Mesenchymal stem cell (in vitro differentiated cells and primary cell): ENCODE measurements around the gene MAPK4.
"Not testable (repeated sequence)": the region's sequence is repeated elsewhere in the genome, so short reads cannot be mapped to it uniquely, and the experiment has no call there.

ENCODE experiments used
- DNase-seq: peaks from one replicate; pipeline ENCODE4 v3.0.0-alpha.2; 2013
- H2AFZ ChIP-seq: one replicate; pipeline ENCODE4 v1.6.1; 2013; ENCODE audit warnings: low read depth, mild to moderate bottlenecking, control low read depth, inconsistent platforms, low read length, moderate library complexity
- H2AK5ac ChIP-seq: 2 replicates; pipeline ENCODE4 v1.6.1; 2013; ENCODE audit warnings: low read length, moderate library complexity, mild to moderate bottlenecking, inconsistent platforms; ENCODE audit not compliant: severe bottlenecking
- H2BK120ac ChIP-seq: one replicate; pipeline ENCODE4 v1.6.1; 2013; ENCODE audit warnings: low read depth, mild to moderate bottlenecking, inconsistent platforms, low read length, moderate library complexity
- H2BK12ac ChIP-seq, 2 experiments: one replicate each; pipeline ENCODE4 v1.6.1; 2013; ENCODE audit warnings: inconsistent platforms in 2 of 2, low read length in 2 of 2, mild to moderate bottlenecking in 2 of 2, moderate library complexity in 2 of 2, control low read depth in 1 of 2
- H2BK15ac ChIP-seq: one replicate; pipeline ENCODE4 v1.6.1; 2013; ENCODE audit warnings: mild to moderate bottlenecking, low read depth, inconsistent platforms; ENCODE audit not compliant: poor library complexity, severe bottlenecking
- H2BK5ac ChIP-seq: 2 replicates; pipeline ENCODE4 v1.6.1; 2013; ENCODE audit warnings: low read depth, mild to moderate bottlenecking, low read length, control low read depth, inconsistent platforms; ENCODE audit not compliant: poor library complexity, severe bottlenecking
- H3K14ac ChIP-seq, 2 experiments: one replicate each; pipeline ENCODE4 v1.6.1; 2013; ENCODE audit warnings: inconsistent platforms in 2 of 2, low read length in 2 of 2, control low read depth in 1 of 2, mild to moderate bottlenecking in 1 of 2, moderate library complexity in 1 of 2
- H3K18ac ChIP-seq, 2 experiments: one replicate each; pipeline ENCODE4 v1.6.1; 2013; ENCODE audit warnings: inconsistent platforms in 2 of 2, low read length in 2 of 2, control low read depth in 1 of 2, low read depth in 1 of 2, mild to moderate bottlenecking in 1 of 2
- H3K23ac ChIP-seq, 2 experiments: one replicate each; pipeline ENCODE4 v1.6.1; 2013; ENCODE audit warnings: inconsistent platforms in 2 of 2, low read length in 2 of 2, mild to moderate bottlenecking in 2 of 2, moderate library complexity in 2 of 2, control low read depth in 1 of 2
- H3K27ac ChIP-seq: 2 replicates; pipeline ENCODE4 v1.5.1; 2013; ENCODE audit warnings: mild to moderate bottlenecking, moderate library complexity, low read length, control low read depth, inconsistent platforms; ENCODE audit not compliant: poor library complexity, severe bottlenecking
- H3K27me3 ChIP-seq, 2 experiments: 2 replicates each; pipeline versions ENCODE4 v1.6.1 to v1.7.0; 2013; ENCODE audit warnings: low read length in 2 of 2, mild to moderate bottlenecking in 2 of 2, moderate library complexity in 2 of 2, control low read depth in 1 of 2, inconsistent platforms in 1 of 2; ENCODE audit not compliant: control insufficient read depth in 1 of 2, insufficient read depth in 1 of 2
- H3K36me3 ChIP-seq, 2 experiments: 2 replicates each; pipeline versions ENCODE4 v1.6.1 to v1.7.0; 2013; ENCODE audit warnings: low read length in 2 of 2, control low read depth in 1 of 2, inconsistent platforms in 1 of 2, low read depth in 1 of 2, mild to moderate bottlenecking in 1 of 2; ENCODE audit not compliant: insufficient read depth in 2 of 2, control insufficient read depth in 1 of 2
- H3K4ac ChIP-seq, 2 experiments: one replicate each; pipeline ENCODE4 v1.6.1; 2013; ENCODE audit warnings: inconsistent platforms in 2 of 2, low read length in 2 of 2, mild to moderate bottlenecking in 2 of 2, moderate library complexity in 2 of 2, control low read depth in 1 of 2, low read depth in 1 of 2
- H3K4me1 ChIP-seq: 2 replicates; pipeline ENCODE4 v1.6.1; 2013; ENCODE audit warnings: low read depth, low read length, control low read depth; ENCODE audit not compliant: control insufficient read depth, insufficient read depth
- H3K4me2 ChIP-seq: 2 replicates; pipeline ENCODE4 v1.6.1; 2013; ENCODE audit warnings: low read length, mild to moderate bottlenecking, inconsistent platforms; ENCODE audit not compliant: poor library complexity, severe bottlenecking
- H3K4me3 ChIP-seq, 2 experiments: 2 replicates each; pipeline versions ENCODE4 v1.5.1 to v1.7.0; 2013; ENCODE audit warnings: low read length in 2 of 2, mild to moderate bottlenecking in 2 of 2, control low read depth in 1 of 2, low read depth in 1 of 2; ENCODE audit not compliant: insufficient read depth in 1 of 2
- H3K79me1 ChIP-seq: replicated peaks from 2 replicates; pipeline ENCODE4 v1.6.1; 2013; ENCODE audit warnings: mild to moderate bottlenecking, control low read depth, low read length, inconsistent platforms; ENCODE audit not compliant: poor library complexity, severe bottlenecking
- H3K9ac ChIP-seq: 2 replicates; pipeline ENCODE4 v1.7.0; 2013; ENCODE audit warnings: mild to moderate bottlenecking, low read length, moderate library complexity
- H3K9me3 ChIP-seq: 2 replicates; pipeline ENCODE4 v1.7.0; 2013; ENCODE audit warnings: mild to moderate bottlenecking, low read length; ENCODE audit not compliant: control insufficient read depth
- H4K8ac ChIP-seq: one replicate; pipeline ENCODE4 v1.6.1; 2013; ENCODE audit warnings: inconsistent platforms, mild to moderate bottlenecking, low read length, moderate library complexity
- H4K91ac ChIP-seq: one replicate; pipeline ENCODE4 v1.6.1; 2013; ENCODE audit warnings: mild to moderate bottlenecking, low read length, inconsistent platforms
- WGBS: methylation state at CpG from one replicate; pipeline ENCODE4 v1.1.7; 2013; ENCODE audit warnings: mixed read lengths; 5-methylcytosine and 5-hydroxymethylcytosine counted together

The MAPK4 gene

GRCh38 chr18:50545936-50546335 lies 14.0 kb upstream of the MAPK4 start:
- H4K8ac ChIP-seq, result no peak overlapping the region
- H3K18ac ChIP-seq, result no peak overlapping the region
- no peak overlapping the region for H2AK5ac ChIP-seq
- H3K27ac ChIP-seq, result no peak overlapping the region
- H2BK120ac ChIP-seq, result no peak overlapping the region
- no peak overlapping the region for H2AFZ ChIP-seq
- H3K79me1 ChIP-seq, result no peaks in the 10 kb centered on the region
- no peak overlapping the region for H4K91ac ChIP-seq
- H3K4me2 ChIP-seq, result no peak overlapping the region
- H3K9me3 ChIP-seq, result no peaks in the 10 kb centered on the region
- no peaks in the 10 kb centered on the region for H3K36me3 ChIP-seq
- H3K27me3 ChIP-seq, result no peaks in the 10 kb centered on the region
- H3K4me1 ChIP-seq, result no peaks in the 10 kb centered on the region
- H3K14ac ChIP-seq, result no peak overlapping the region
- H3K4me3 ChIP-seq, result no peak overlapping the region
- no peak overlapping the region for H2BK12ac ChIP-seq
- no peak overlapping the region for H3K23ac ChIP-seq
- no peak overlapping the region for H3K4ac ChIP-seq
- 80% methylated on average over 17 of the region's 19 CpGs for WGBS
- no peak overlapping the region for H3K9ac ChIP-seq
- H2BK15ac ChIP-seq, result no peak overlapping the region
- DNase-seq, result no peak
- H2BK5ac ChIP-seq, result no peak overlapping the region

GRCh38 chr18:50548160-50548559 lies 11.7 kb upstream of the MAPK4 start:
- Histone ChIP-seq H3K4me1 (no peaks in the 10 kb centered on the region), H2AK5ac (no peak overlapping the region), H4K91ac (no peak overlapping the region), H3K14ac (no peak overlapping the region), H3K9ac (no peak overlapping the region), H4K8ac (no peak overlapping the region), H3K79me1 (no peaks in the 10 kb centered on the region), H2BK12ac (no peak overlapping the region), H3K4ac (no peak overlapping the region), H3K4me2 (no peak overlapping the region), H3K4me3 (no peak overlapping the region), H3K36me3 (no peaks in the 10 kb centered on the region), H2BK15ac (no peak overlapping the region), H3K27ac (no peak overlapping the region), H2AFZ (no peak overlapping the region), H3K27me3 (no peaks in the 10 kb centered on the region), H2BK5ac (no peak overlapping the region), H3K23ac (no peak overlapping the region), H3K18ac (no peak overlapping the region), H2BK120ac (no peak overlapping the region), H3K9me3 (peaks cover 5% of the 10 kb centered on the region)
- no peak for DNase-seq
- 54% methylated on average over 1 of the region's 1 CpG for WGBS

GRCh38 chr18:50551651-50552050 lies 8.2 kb upstream of the MAPK4 start:
- not testable (repeated sequence) for H4K8ac ChIP-seq, H3K23ac ChIP-seq, H3K9ac ChIP-seq, H2AK5ac ChIP-seq, DNase-seq, H2BK15ac ChIP-seq, H3K4me2 ChIP-seq, H3K4me1 ChIP-seq, H2AFZ ChIP-seq, H2BK120ac ChIP-seq, H3K27ac ChIP-seq, H3K18ac ChIP-seq, H3K4ac ChIP-seq, H4K91ac ChIP-seq, H3K36me3 ChIP-seq, H2BK12ac ChIP-seq, H3K79me1 ChIP-seq, H2BK5ac ChIP-seq, H3K14ac ChIP-seq, H3K4me3 ChIP-seq, H3K27me3 ChIP-seq
- no CpG with 5 or more reads among the region's 1 CpG for WGBS
- peaks cover 20% of the 10 kb centered on the region for H3K9me3 ChIP-seq

GRCh38 chr18:50558157-50558556 lies 1.7 kb upstream of the MAPK4 start:
- H3K9ac ChIP-seq, result no peak overlapping the region
- peaks cover 52 to 53% of the 10 kb centered on the region in 2 experiments for H3K27me3 ChIP-seq
- 73% methylated on average over 8 of the region's 10 CpGs for WGBS
- peaks cover 13% of the 10 kb centered on the region for H3K4me1 ChIP-seq
- H4K91ac ChIP-seq, result no peak overlapping the region
- no peak overlapping the region for H2AK5ac ChIP-seq
- no peak overlapping the region for H3K18ac ChIP-seq
- H2BK120ac ChIP-seq, result no peak overlapping the region
- H2AFZ ChIP-seq, result no peak overlapping the region
- H3K9me3 ChIP-seq, result peaks cover 19% of the 10 kb centered on the region
- no peak overlapping the region for H3K4me3 ChIP-seq
- no peak overlapping the region for H3K14ac ChIP-seq
- H3K27ac ChIP-seq, result no peak overlapping the region
- H3K4me2 ChIP-seq, result no peak overlapping the region
- no peaks in the 10 kb centered on the region for H3K79me1 ChIP-seq
- no peak overlapping the region for H3K23ac ChIP-seq
- no peak overlapping the region for H2BK15ac ChIP-seq
- no peaks in the 10 kb centered on the region for H3K36me3 ChIP-seq
- H2BK5ac ChIP-seq, result no peak overlapping the region
- DNase-seq, result no peak
- no peak overlapping the region for H3K4ac ChIP-seq
- no peak overlapping the region for H4K8ac ChIP-seq
- H2BK12ac ChIP-seq, result no peak overlapping the region
